ENCODE measurements around the gene UTF1.
"Not testable (repeated sequence)": the region's sequence is repeated elsewhere in the genome, so short reads cannot be mapped to it uniquely, and the experiment has no call there.

UTF1 gene

DNA sequence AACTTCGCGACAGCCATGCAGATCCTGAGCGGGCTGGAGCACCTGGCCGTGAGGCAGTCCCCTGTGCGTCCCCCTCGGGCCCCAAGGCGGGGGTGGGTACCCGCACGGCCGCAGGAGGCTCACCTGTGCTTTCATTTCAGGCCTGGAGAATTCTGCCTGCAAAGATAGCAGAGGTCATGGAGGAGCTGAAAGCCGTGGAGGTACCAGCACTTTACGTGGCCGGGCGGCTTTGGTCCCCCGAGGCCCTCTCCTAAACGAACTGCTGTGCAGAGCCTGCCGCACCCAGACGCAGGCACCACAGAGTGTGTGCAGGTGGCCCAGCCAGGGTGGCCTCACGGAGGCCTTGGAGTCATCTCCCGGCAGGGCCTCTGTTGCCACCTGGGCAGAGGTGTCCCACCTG lies 11.1 kb upstream of the UTF1 start:
- DNase-seq = no peak
- in situ Hi-C loops (cut with HindIII; ENCODE audit: low pct_ligation_motif_present, low pct_unique_long_range_greater_than_20kb, low sequenced_read_pairs) = no loop called here

DNA sequence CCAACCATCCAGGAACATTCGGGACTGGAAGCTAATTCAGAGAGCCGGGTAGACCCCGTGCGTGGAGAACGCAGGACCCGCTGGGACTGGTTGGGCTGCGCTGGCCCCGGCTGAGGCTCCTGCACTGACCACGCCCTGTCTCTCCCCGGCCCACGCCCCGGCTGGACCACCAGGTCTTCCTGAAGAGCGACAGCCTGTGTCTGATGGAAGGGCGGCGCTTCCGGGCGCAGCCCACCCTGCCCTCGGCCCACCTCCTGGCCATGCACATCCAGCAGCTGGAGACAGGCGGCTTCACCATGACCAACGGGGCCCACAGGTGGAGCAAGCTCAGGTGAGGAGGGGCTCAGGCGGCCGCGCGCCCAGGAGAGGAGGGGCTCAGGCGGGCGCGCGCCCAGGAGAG lies 10.2 kb upstream of the UTF1 start:
- in situ Hi-C loops (cut with HindIII; ENCODE audit: low pct_ligation_motif_present, low pct_unique_long_range_greater_than_20kb, low sequenced_read_pairs) = no loop called here

DNA sequence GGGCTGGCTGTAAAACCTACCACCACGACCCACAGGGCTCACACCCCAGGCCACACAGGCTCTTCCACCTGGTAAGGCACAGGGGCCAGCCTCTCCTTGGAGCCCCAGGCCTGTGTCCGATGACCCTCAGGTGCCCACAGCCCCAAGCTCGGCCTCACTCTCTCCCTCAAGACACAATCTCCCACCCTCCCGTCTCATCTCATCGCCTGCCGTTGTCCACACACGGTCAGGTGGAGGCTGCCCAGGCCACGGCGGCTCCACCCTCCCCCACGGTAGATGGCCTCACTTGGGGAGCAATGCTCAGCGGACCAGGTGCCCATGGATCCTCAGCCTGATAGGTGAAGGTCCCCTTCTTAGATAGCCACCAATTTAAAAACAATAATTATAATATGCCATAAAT lies 8.7 kb upstream of the UTF1 start:
- no peak for DNase-seq
- in situ Hi-C loops (cut with HindIII; ENCODE audit: low pct_ligation_motif_present, low pct_unique_long_range_greater_than_20kb, low sequenced_read_pairs) = no loop called here

More for the DNA sequence above, 10.2 kb upstream of the UTF1 start:
- no peak for DNase-seq

DNA sequence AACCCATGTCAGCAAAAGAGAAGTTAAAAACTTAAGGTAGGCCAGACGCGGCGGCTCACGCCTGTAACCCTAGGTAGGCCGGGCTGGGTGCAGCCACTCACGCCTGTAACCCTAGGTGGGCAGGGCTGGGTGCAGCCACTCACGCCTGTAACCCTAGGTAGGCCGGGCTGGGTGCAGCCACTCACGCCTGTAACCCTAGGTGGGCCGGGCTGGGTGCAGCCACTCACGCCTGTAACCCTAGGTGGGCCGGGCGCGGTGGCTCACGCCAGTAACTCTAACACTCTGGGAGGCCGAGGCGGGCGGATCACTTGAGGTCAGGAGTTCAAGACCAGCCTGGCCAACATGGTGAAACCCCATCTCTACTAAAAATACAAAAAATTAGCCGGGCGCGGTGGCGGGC lies 8.3 kb upstream of the UTF1 start:
- DNase-seq; in situ Hi-C loops (cut with HindIII; ENCODE audit: low pct_ligation_motif_present, low pct_unique_long_range_greater_than_20kb, low sequenced_read_pairs): not testable (repeated sequence)

DNA sequence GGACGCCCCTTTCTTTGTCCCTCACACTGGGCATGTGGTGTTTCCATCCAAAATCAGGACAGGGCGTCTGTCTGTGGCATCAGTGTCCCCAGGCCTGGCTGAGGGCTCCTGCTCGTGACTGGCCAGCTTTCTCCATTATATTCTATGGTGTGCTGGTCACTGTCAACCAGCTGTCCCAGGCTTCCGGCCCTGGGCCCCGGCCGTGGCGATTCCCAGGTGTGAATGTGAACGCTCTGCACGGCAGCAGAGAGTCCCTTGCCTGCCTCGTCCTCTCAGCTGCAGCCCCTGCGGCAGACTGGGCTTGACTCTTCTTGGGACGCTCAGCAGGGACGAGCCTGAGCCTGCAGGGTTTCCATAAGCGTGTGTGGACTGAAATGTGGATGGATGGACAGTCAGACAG lies 5.9 kb upstream of the UTF1 start:
- in situ Hi-C loops (cut with HindIII; ENCODE audit: low pct_ligation_motif_present, low pct_unique_long_range_greater_than_20kb, low sequenced_read_pairs) = no loop called here
- DNase-seq = no peak

DNA sequence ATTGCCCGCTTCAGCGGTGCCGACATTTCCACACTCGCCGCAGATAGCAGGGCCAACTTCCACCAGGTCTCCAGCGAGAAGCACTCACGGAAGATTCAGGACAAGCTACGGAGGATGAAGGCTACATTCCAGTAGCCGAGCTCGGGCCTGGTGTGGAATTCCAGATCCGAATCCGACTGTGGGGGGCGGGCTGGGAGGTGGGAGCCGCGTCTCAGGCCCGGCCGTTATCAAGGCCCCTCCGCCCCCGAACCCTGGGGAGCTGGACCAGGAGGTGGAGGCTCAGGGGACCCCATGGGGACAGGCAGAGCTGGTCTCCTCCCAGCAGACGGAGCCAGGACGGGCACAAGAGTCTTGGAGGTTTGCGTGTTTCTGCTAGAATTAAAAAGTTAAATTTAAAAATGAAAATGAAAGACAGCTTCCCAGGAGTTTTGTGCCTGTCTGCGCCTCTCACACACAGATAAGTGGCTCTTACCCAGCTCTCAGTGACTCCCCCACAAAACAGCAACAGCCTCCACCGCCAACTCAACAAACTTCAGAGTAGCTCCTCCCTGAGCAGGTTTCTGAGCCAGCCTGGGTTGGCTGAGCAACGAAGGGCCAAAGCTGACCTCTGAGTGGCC lies 5.2 kb upstream of the UTF1 start:
- DNase-seq = no peak
- in situ Hi-C loops (cut with HindIII; ENCODE audit: low pct_ligation_motif_present, low pct_unique_long_range_greater_than_20kb, low sequenced_read_pairs) = no loop called here

DNA sequence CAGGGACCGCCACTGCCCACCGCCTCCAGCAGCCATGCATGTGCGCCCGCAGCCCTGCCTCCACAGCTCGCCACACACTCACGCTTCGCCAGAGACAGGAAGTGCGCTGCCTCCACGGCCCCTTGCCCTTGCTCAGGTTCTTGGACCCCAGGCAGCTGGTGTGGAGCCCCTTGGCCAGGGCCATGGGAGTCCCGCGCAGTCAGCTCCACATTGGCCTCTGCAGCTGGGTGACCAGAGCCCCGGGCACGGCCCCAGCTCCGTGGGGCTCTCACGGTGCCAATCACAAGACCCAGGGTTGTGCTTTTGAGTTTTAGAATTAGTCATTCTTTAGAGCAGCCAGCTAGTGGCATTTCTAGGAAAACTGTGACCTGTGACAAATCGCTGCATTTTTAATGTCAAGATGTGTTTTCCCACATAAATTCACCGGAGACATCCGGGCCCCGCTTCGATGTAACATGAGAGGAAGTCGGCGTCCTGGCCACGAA lies 4.3 kb upstream of the UTF1 start:
- in situ Hi-C loops (cut with HindIII; ENCODE audit: low pct_ligation_motif_present, low pct_unique_long_range_greater_than_20kb, low sequenced_read_pairs) = no loop called here
- DNase-seq = no peak

DNA sequence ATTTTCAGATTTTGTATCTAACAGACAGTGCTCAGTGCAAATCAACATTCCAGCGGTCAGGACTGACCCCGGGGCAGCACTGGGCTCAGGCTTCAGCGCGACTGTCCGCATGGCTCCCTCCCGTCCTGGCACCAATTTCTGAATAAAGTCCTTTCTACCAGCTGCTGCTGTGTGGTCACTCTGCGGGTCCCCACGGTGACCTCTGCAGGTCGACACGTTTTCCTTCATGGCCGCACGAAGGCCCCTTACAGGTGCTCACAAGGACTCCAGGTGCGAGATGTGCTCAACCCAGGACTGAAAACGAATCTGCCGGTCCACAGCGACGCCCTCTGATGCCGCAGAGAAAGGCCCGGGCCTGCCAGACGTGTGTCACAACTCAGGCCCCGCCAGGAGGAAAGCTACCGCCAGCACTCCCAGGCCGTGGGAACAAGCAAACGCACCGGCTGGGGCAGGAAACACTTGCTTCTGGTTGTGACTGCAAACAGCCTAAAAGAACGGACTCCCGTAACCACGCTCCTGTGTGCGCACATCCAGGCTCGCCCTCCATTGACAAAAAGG lies 3.7 kb upstream of the UTF1 start:
- no peak for DNase-seq
- in situ Hi-C loops (cut with HindIII; ENCODE audit: low pct_ligation_motif_present, low pct_unique_long_range_greater_than_20kb, low sequenced_read_pairs) = no loop called here

DNA sequence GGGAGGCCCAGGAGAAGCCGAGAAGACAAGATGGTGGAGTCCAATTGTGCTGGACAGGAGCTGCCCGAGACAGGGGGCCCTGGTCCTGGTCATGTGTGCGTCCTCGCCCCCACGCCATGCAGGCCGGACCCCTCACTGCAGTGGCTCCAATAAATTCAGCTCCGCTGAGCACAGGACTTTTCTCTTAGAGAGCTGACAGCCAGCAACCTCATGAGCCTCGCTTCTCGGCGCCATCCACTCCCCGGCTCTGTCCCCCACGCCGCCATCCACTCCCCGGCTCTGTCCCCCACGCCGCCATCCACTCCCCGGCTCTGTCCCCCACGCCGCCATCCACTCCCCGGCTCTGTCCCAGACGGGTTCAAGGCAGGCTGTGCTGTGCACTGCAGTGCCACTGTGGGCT lies 2.8 kb upstream of the UTF1 start:
- in situ Hi-C loops (cut with HindIII; ENCODE audit: low pct_ligation_motif_present, low pct_unique_long_range_greater_than_20kb, low sequenced_read_pairs) = no loop called here
- no peak for DNase-seq

DNA sequence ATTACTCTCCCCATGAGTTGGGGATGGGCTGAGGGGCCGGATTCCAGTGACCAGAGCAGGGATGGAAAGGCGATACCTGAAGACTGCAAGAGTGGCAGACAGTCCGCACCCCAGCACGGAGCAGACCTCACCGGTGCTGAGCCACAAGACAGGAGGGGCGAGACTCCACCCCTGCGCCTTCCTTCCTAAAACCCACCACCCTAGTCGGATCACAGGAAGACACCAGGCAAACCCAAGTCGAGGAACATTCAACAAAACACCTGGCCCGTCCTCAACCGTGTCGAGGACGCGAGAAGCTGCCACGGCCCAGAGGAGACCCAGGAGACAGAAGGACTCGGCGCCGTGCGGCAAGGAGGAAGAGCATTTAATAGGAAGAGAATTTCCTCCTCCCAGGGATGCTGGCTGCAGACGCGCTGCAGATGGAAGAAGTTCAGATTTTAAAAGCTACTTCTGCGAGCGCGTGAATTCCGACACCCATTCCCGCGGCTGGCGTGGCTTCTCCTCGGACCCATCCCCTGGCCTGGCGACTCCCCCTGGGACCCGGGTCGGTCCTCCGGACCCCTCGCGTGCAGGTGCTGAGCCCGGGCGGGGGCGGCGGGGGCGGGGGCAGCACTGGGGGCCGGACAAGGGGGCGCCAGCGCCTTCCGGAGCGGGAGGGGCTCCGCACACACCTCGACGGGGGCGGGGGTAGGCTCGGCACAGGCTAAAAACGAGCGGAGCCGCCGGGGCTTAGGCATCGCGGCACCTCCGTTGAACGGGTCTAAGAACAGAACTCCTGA lies 563 bp upstream of the UTF1 start:
- in situ Hi-C loops (cut with HindIII; ENCODE audit: low pct_ligation_motif_present, low pct_unique_long_range_greater_than_20kb, low sequenced_read_pairs) = no loop called here
- no peak for DNase-seq

DNA sequence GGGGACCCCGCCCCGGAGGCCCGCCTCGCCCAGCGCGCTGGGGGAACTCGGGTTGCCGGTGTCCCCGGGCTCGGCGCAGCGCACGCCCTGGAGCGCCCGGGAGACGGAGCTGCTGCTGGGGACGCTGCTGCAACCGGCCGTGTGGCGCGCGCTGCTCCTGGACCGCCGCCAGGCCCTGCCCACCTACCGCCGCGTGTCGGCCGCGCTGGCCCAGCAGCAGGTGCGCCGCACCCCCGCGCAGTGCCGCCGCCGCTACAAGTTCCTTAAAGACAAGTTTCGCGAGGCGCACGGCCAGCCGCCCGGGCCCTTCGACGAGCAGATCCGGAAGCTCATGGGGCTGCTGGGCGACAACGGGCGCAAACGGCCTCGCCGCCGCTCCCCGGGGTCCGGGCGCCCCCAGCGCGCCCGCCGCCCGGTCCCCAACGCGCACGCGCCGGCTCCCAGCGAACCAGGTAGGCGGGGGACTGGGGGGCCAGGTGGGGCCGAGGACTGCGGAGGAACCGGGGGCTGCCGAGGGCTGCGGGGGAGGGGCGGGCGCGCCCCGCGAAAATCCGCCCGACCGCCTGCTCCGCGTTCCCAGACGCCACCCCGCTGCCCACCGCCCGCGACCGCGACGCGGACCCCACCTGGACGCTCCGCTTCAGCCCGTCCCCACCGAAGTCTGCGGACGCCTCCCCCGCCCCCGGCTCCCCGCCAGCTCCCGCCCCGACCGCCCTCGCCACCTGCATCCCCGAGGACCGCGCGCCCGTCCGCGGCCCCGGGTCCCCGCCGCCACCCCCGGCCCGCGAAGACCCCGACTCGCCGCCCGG lies 574 bp downstream of the UTF1 start:
- in situ Hi-C loops (cut with HindIII; ENCODE audit: low pct_ligation_motif_present, low pct_unique_long_range_greater_than_20kb, low sequenced_read_pairs) = no loop called here
- no peak for DNase-seq

DNA sequence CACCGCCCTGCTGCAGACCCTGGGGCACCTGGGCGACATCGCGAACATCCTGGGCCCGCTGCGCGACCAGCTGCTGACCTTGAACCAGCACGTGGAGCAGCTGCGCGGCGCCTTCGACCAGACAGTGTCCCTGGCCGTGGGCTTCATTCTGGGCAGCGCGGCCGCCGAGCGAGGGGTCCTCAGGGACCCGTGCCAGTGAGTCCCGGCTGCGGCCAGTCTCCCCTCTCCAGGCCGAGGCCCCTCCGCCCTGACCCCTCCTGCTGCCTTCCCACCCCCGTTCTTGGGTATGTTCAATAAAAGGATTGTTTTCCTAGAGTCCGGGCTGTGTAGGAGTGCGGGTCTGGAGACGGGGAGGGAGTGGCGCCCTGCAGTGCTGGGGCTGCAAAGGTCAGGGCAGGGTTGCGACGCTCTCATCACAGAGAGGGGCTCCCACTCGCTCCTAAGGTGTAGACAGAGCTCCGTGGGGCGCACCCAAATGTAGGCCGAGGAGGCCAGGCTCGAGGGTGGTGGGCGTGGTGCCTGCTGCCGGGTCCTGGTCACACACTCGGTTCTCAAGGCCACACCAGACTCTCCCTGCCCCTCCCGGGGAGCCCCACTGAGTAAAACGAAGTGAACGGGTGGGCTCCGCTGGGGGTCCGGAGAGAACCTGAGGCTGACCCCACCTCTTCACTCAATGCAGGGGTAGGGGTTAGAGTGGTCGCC lies 1.4 kb downstream of the UTF1 start:
- no peak for DNase-seq
- in situ Hi-C loops (cut with HindIII; ENCODE audit: low pct_ligation_motif_present, low pct_unique_long_range_greater_than_20kb, low sequenced_read_pairs) = no loop called here

DNA sequence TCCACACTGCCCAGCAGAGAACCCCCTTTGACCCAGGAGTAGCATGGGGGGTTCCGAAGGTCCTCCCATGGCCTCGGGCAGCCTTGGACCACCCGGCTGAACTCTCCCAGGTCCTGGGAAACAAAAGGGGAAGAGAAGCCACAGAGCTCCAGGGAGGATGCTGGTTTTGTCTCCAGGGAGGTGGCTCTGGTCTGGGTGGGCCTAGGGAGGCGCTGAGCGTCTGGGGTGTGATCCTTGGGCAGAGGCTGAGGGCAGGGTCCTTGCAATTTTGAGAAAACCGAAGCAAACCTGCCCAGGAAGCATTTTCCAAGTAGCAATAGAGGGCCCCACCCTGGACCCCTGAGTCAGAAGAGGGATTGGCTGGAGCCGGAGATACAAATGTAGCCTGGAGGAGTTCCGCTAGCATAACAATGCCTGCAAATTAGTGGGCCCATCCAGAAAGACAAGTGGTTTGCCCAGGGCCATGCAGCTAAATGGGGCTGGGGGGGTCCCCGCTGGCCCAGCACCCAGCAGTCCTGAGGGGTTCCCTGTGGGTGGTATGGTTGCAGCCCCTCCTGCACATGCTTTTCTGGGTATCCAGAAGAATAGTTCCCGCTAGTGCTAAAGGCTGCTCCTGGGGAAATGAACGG lies 2.0 kb downstream of the UTF1 start:
- in situ Hi-C loops (cut with HindIII; ENCODE audit: low pct_ligation_motif_present, low pct_unique_long_range_greater_than_20kb, low sequenced_read_pairs) = no loop called here
- no peak for DNase-seq

DNA sequence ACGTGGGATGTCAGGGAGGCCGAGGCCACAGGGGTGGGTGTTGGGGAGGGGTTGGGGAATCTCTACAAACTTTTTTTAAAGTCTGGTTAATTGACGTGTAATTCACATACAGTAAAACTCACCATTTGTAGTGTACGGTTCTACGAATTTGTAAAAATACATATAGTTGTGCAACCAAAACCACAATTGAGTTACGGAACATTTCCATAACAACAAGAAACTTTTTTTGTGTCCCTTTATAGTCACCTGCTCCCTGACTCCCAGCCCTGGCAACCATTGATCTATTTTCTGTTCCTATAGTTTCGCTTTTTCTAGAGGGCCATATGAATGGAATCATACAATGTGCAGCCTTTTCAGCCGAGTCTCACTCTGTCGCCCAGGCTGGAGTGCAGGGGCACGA lies 4.8 kb downstream of the UTF1 start:
- in situ Hi-C loops (cut with HindIII; ENCODE audit: low pct_ligation_motif_present, low pct_unique_long_range_greater_than_20kb, low sequenced_read_pairs); DNase-seq: not testable (repeated sequence)

DNA sequence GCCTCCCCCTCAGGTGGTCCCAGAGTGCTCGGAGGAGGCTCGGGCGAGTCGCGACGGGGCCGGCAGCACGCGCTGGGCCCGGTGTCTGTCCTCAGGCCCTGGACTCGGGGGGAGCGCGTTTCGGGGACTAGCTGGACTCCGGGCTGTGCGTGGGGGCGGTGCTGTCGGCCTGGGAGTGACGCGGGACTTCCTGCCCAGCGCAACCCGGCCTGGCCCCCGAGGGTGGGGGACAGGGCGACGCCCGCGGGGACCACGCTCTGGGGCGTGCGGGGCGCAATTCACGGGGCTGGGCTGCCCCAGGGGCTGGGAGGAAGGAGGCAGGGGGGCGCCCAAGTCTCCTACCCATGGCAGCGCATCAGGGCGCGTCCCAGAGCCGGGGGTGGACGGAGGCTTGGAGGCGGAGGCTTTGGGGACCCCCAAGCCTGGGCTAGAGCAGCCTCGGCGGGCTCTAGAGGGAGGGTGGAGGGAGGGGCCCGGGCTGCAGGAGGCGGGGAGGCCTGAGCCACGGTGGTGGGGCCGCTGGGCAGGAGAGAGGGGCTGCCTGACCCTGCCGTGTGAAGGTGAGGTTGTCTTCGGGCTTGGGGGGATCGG lies 5.3 kb downstream of the UTF1 start:
- DNase-seq = no peak
- in situ Hi-C loops (cut with HindIII; ENCODE audit: low pct_ligation_motif_present, low pct_unique_long_range_greater_than_20kb, low sequenced_read_pairs) = no loop called here

DNA sequence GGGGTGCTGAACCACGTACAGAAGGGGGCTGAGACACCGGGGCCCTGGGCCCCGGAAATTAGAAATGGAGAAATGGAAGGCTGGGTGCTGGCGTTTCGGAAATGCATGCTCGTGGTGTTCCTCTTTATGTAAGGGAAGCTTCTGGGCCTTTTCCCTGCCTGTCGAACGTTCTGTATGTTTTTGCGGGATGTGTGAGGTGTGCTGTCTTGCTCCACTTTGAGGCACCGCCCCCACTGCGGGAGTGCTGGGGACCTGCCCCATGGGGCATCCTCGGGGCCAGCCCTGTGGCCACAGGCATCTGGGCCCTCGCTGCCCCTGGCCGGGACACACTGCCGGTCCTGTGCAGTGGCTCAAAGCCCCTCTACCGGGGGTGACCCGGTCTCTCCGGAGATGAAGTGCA lies 5.9 kb downstream of the UTF1 start:
- in situ Hi-C loops (cut with HindIII; ENCODE audit: low pct_ligation_motif_present, low pct_unique_long_range_greater_than_20kb, low sequenced_read_pairs) = no loop called here
- DNase-seq = no peak

DNA sequence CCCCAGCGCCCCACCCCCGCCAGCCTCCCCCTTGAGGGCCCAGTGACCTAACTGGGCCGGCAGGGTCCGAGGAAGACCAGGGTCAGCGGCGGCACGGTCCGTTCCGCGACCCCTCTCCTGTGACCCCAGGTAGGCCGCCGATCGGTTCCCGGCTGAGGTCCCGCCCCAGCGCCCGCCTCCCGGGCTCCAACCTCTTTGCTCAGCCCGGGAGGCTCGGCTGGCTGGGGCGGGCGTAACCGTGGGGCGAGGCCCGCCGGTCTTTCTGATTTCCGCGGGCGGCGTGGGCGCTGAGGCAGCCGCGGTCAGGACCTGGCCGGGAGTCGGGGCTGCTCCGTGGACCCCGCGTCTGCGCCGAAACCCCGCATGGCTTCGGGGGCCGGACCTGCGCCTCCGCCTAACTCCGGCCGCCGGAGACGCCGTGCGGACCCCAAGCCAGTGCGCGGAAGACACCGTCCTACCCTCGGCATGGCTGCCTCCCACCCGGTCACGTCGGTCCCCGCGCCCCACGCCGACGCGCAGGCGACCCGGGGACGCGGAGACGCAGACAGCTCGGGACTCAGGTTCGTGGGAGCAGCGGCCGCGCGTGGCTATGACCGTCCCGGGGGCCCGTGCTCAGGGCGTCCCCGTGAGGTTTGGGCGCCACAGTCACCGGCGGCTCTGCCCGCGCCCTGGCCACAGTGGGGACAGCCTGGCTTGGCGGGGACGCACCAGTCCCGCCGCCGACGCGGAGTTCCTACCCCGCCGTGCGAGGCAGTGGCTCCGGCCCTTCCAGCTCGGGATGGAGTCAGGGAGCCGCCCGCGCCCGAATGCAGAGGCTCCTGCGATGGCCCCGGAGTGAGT lies 6.6 kb downstream of the UTF1 start:
- in situ Hi-C loops (cut with HindIII; ENCODE audit: low pct_ligation_motif_present, low pct_unique_long_range_greater_than_20kb, low sequenced_read_pairs) = no loop called here
- no peak for DNase-seq
